ENCODE results near the gene RPL29. TPM values are rescaled to one million over a fixed set of nuclear protein-coding genes. Genes with fewer than 3 reads are reported as not detected.

The RPL29 gene
- total RNA-seq, 8 experiments from 2014 or later = 1,304 to 2,666 (median 2,366) TPM

DNA sequence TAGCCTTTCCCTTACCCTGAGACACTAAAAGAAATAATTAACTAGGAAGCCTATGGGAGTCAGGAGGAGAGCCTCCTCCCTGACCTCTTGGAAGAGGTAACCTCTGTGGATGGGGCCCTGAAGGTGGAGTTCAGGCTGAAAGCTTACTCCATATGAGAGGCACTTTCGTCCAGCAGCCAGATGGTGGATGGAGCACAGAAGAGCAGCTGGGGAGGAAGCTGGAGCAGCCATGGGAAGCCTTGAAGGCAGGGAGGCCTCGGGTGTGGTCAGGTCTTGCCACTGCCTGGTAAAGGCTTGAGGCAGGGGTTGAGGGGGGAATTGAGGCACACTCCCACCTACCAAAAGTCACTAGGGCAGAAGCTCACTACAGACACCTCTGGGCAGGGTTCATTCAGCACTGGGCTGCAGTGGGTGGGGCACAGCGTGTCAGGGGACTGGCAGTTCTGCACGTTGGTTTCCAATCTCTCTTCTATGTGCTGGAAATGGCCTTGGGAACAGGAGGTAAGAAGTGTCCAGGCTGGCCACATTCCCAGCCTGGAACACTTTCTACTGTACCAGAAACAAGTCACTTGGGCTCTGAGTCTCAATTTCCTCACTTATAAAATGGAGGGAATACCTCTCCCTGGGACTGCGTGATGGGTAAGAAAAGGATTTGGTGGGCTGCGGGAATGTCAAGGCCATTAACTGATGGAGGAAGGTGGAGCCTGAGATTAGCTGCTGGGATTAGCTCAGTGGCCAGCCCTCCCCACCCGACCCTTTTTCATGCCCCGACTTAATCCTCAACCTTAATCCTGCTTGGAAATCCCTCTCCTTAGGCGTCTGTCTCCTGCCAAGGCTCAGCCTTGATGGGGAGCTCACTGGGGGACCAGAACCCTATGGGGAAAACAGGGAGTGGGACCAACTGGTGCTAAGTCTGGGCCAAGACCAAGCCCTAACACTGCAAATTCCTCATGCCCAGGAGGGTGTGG is 33.8 kb downstream of the RPL29 start:
- Histone ChIP-seq H3K27ac (no peak overlapping the region), H3K4me3 (no peak overlapping the region), H3K4me1 (replicated peaks in 1 of 2) (peaks cover 35 to 36% of the 10 kb centered on the region in 2 donors)
- peak in 3 of 8 experiments; percentile 74 to 92 (median 80) for ATAC-seq (replicated peaks in 6 of 8)
- in situ Hi-C loops (cut with MboI; ENCODE audit: low pct_unique_long_range_greater_than_20kb in 2 of 9, low sequenced_read_pairs in 9 of 9, unreplicated experiment in 9 of 9) = no loop called here
- 0 to 100% (median 73%) methylated on average over 1 to 4 of the region's 9 CpGs; no CpG with 5 or more reads in 3 of the 10 experiments for WGBS, 10 experiments

DNA sequence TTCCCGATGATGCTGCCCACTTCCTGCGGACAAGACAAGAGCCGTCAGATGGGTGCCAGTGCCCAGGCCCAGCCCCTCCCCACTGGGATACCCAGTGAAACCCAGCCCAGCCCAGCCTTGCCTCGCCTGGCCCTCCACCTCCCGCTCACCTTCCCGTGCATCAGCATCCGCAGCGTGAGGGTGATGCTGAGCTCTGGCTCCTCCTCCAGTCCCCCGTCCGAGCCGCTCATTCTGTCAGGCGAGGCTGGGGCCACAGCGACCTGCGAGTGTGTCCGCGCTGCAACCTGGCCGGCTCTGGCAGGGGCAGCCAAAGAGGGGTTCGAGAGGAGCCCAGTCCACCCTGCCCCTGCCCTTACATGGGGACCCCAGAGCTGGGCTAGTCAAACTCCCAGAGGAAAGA is 34.7 kb downstream of the RPL29 start:
- H3K4me1 ChIP-seq (replicated peaks in 1 of 2) = peaks cover 31 to 32% of the 10 kb centered on the region in 2 donors
- no peak overlapping the region for H3K4me3 ChIP-seq
- in situ Hi-C loops (cut with MboI; ENCODE audit: low pct_unique_long_range_greater_than_20kb in 2 of 9, low sequenced_read_pairs in 9 of 9, unreplicated experiment in 9 of 9) = no loop called here
- no peak for ATAC-seq (replicated peaks in 6 of 8)
- H3K27ac ChIP-seq = no peak overlapping the region
- 60% methylated on average over 1 of the region's 18 CpGs; no CpG with 5 or more reads in 9 of the 10 experiments for WGBS, 10 experiments

DNA sequence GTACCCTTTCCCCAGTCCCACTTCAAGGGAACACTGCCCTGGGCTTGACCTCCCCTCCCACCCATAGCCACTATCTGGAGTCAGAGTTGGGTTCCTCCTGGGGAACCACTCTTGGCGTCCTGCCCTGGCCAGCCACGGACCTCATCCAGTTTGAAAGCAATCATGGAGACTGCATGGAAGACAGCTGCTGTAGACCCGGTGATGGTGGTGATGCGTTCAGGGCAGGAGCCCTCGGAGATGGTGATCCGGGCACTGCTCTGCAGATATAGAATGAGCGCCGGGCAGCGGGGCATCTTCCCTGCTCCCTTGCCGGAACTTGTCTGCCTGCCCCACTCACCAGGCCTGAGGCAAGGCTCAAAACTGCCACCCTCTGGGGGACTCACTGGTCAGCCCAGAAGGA is 35.3 kb downstream of the RPL29 start:
- in situ Hi-C loops (cut with MboI; ENCODE audit: low pct_unique_long_range_greater_than_20kb in 2 of 9, low sequenced_read_pairs in 9 of 9, unreplicated experiment in 9 of 9) = no loop called here
- H3K4me1 ChIP-seq (replicated peaks in 1 of 2) = peaks cover 24 to 28% of the 10 kb centered on the region in 2 donors
- H3K27ac ChIP-seq = no peak overlapping the region
- no peak overlapping the region for H3K4me3 ChIP-seq
- 91 to 100% (median 92%) methylated on average over 2 to 6 of the region's 10 CpGs; no CpG with 5 or more reads in 7 of the 10 experiments for WGBS, 10 experiments
- no peak for ATAC-seq (replicated peaks in 6 of 8)

DNA sequence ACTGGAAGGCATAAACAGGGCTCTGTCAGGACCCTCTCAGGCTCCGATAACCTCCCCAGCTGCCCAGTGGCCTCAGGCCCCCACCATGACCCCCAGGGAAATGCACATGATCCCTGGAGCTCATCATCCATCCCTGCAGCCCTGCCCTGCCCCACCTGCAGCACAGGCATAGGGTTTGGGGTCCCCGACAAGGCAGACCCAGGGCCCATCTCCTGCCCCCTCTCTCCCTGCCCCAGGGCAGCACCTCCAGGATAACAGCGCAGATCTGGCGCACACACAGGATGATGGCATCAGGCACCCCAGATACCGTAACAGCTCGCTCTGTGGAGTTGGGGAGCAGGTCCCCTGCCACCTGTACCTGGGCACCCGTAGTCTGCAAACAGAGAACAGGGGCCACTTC is 36.0 kb downstream of the RPL29 start:
- ATAC-seq (replicated peaks in 6 of 8) = no peak
- Histone ChIP-seq H3K27ac (no peak overlapping the region), H3K4me1 (replicated peaks in 1 of 2) (peaks cover 17 to 20% of the 10 kb centered on the region in 2 donors), H3K4me3 (no peak overlapping the region)
- WGBS, 10 experiments = 80 to 90% methylated on average over 2 of the region's 7 CpGs; no CpG with 5 or more reads in 8 of the 10 experiments
- in situ Hi-C loops (cut with MboI; ENCODE audit: low pct_unique_long_range_greater_than_20kb in 2 of 9, low sequenced_read_pairs in 9 of 9, unreplicated experiment in 9 of 9) = no loop called here

DNA sequence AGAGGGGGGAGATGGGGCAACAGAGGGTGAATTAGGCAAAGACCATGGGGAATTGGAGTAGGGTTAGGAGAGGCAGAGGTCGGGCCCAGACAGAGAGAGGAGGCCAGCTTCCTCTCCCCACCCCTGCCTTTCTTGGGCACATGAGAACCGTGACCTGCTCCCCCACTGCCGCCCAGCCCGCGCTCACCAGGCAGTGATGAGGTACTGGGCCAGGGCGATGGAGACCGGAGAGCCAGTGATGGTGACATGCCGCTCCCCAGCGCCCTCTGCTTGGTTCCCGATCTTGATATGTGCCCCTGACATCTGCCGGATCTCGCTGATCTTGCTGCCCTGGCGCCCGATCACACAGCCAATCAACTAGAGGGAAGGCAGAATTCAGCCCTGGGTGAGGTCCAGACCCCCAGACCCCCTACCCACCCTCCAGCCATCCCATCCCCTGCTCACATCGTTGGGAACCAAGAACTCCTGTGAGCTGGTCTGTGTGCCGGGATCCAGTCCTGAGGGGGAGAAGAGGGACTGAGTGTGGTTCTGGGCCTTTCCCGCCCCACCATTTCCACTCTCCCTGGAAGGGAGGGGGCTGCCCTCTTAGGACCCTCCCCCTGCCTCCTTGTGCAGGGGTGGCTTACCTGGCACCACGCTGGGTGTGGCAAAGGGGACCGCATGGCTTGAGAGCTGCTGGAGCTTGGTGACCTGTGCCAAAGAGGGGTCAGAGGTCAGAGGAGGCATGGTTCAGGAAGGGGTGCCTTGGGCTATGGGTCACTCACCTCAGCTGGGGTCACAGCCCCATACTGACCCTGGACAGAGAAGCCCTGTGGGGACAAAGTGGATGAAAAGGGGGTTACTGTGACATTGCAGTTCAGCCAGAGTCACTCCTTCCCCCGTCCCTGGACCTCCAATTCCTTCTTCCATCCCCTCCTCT is 36.8 kb downstream of the RPL29 start:
- in situ Hi-C loops (cut with MboI; ENCODE audit: low pct_unique_long_range_greater_than_20kb in 2 of 9, low sequenced_read_pairs in 9 of 9, unreplicated experiment in 9 of 9) = no loop called here
- H3K4me1 ChIP-seq (replicated peaks in 1 of 2) = peaks cover 9 to 13% of the 10 kb centered on the region in 2 donors
- no peak for ATAC-seq (replicated peaks in 6 of 8)
- WGBS, 10 experiments = 60 to 96% (median 92%) methylated on average over 1 to 5 of the region's 20 CpGs; no CpG with 5 or more reads in 6 of the 10 experiments
- H3K27ac ChIP-seq = no peak overlapping the region
- H3K4me3 ChIP-seq = no peak overlapping the region

DNA sequence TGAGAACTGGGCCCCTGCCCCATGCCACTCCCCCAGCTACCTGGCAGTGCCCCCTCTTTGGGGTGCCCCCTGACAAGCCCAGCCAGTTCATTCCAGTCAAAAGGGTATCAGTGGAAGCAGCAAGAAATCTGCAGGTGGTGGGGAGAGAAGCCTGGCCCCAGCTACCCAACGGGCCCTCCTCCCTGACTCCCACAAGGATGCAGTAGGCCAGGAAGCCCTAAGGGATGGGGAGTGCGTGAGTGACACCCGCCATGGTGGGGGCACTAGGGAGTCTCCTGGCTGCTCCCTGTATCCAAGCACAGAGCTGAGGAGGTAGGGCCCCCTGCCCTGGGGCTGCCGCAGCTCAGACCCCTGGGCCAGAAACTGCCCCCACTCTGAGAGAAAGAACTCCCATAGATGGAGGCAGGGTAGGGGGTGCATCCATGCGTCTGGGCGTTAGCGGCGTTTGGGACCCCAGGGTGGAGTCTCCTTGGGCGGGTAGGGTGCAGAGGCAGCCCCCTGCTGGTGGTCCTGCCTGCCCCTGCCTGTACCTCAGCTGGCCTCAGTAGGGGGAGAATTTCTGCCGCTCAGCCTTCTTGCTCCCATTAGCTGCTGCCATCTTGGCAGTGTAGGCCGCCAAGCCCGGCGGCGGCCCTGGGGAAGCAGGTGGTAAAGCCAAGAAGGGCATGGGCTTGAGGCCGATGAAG is 38.0 kb downstream of the RPL29 start:
- ATAC-seq (replicated peaks in 6 of 8) = no peak
- no peak overlapping the region for H3K4me3 ChIP-seq
- H3K4me1 ChIP-seq (replicated peaks in 1 of 2) = peaks cover 3 to 8% of the 10 kb centered on the region in 2 donors
- WGBS, 10 experiments = 60 to 100% (median 90%) methylated on average over 1 to 4 of the region's 15 CpGs; no CpG with 5 or more reads in 6 of the 10 experiments
- in situ Hi-C loops (cut with MboI; ENCODE audit: low pct_unique_long_range_greater_than_20kb in 2 of 9, low sequenced_read_pairs in 9 of 9, unreplicated experiment in 9 of 9) = no loop called here
- no peak overlapping the region for H3K27ac ChIP-seq

DNA sequence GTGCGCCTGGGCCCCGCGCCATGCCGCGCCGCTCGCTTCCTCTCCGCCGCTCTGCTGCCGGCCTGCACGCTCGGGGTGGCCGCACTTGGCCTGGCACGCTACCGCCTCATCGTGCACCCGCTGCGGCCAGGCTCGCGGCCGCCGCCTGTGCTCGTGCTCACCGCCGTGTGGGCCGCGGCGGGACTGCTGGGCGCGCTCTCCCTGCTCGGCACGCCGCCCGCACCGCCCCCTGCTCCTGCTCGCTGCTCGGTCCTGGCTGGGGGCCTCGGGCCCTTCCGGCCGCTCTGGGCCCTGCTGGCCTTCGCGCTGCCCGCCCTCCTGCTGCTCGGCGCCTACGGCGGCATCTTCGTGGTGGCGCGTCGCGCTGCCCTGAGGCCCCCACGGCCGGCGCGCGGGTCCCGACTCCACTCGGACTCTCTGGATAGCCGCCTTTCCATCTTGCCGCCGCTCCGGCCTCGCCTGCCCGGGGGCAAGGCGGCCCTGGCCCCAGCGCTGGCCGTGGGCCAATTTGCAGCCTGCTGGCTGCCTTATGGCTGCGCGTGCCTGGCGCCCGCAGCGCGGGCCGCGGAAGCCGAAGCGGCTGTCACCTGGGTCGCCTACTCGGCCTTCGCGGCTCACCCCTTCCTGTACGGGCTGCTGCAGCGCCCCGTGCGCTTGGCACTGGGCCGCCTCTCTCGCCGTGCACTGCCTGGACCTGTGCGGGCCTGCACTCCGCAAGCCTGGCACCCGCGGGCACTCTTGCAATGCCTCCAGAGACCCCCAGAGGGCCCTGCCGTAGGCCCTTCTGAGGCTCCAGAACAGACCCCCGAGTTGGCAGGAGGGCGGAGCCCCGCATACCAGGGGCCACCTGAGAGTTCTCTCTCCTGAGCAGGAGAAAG is 39.6 kb downstream of the RPL29 start:
- Histone ChIP-seq H3K4me3 (peak overlapping the region in 1 of 5 donors; percentile 2), H3K4me1 (replicated peaks in 1 of 2) (peaks cover 3 to 8% of the 10 kb centered on the region in 2 donors), H3K27ac (no peak overlapping the region)
- in situ Hi-C loops (cut with MboI; ENCODE audit: low pct_unique_long_range_greater_than_20kb in 2 of 9, low sequenced_read_pairs in 9 of 9, unreplicated experiment in 9 of 9) = no loop called here
- ATAC-seq (replicated peaks in 6 of 8) = peak; percentile 61 to 93 (median 67)
- 11 to 23% methylated on average over 4 to 23 of the region's 97 CpGs; no CpG with 5 or more reads in 8 of the 10 experiments for WGBS, 10 experiments

DNA sequence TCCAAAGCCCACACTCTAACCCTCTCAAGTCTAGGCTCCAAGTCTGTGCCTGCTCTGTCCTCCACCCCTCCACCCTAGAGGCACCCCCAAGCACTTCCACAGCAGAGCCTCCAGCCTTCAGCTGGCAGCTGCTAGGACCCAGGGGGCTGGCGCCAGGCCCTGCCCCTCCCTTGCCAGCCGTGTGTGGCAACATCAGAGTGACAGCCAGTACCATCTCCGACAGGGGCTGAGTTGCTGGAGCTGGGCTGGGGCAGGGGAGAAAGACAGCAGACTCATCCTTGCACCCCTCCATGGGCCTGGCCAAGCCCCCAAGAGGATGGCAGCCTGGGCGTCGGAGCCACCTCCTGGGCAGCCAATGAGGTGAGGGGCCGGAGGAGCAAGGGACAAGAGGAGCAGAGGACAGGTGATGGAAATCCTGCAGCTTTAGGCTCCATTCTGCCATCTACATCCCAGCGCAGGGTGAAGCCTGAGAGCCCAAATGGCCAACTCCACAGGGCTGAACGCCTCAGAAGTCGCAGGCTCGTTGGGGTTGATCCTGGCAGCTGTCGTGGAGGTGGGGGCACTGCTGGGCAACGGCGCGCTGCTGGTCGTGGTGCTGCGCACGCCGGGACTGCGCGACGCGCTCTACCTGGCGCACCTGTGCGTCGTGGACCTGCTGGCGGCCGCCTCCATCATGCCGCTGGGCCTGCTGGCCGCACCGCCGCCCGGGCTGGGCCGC is 40.4 kb downstream of the RPL29 start, which contains the start of gene GPR62:
Gene GPR62 (plus strand): TSS at position 207 of the 718 bp plus-strand sequence. CDS start 272 bp downstream, at position 479.
- no peak within 1 kb of the TSS for H3K27ac ChIP-seq
- peak in 5 of 8 experiments; percentile 1 to 10 (median 3) for ATAC-seq (replicated peaks in 6 of 8)
- in situ Hi-C loops (cut with MboI; ENCODE audit: low pct_unique_long_range_greater_than_20kb in 2 of 9, low sequenced_read_pairs in 9 of 9, unreplicated experiment in 9 of 9) = no loop called here
- peak within 1 kb of the TSS in 1 of 5 donors; percentile 2 for H3K4me3 ChIP-seq
- 57 to 61% methylated on average over 5 to 7 of the region's 33 CpGs; no CpG with 5 or more reads in 8 of the 10 experiments for WGBS, 10 experiments
- peaks cover 4 to 8% of the 10 kb centered on the region in 2 donors for H3K4me1 ChIP-seq (replicated peaks in 1 of 2)

DNA sequence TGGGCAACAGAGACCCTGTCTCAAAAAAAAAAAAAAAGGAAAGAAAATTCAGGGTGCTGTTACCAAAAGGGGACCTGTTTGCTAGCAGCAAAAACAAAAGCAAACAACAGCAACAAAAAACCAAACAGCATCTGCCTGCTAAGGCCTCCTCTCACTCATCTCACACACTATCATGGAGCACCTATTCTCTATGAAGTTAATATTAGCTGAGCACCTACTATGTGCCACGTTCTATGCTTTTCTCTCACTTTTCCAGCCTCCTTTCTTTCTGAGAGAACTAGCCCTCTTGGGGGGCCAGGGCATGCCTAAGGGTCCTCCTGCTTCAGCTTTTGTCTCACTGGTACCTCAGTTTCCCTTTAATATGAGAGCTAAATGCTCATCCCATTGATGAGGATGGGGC is 41.0 kb downstream of the RPL29 start:
- Histone ChIP-seq H3K4me3 (no peak overlapping the region), H3K27ac (no peak overlapping the region), H3K4me1 (replicated peaks in 1 of 2) (peaks cover 8% of the 10 kb centered on the region in 2 donors)
- 57 to 71% methylated on average over 1 of the region's 1 CpG; no CpG with 5 or more reads in 8 of the 10 experiments for WGBS, 10 experiments
- in situ Hi-C loops (cut with MboI; ENCODE audit: low pct_unique_long_range_greater_than_20kb in 2 of 9, low sequenced_read_pairs in 9 of 9, unreplicated experiment in 9 of 9) = no loop called here
- ATAC-seq (replicated peaks in 6 of 8) = no peak

DNA sequence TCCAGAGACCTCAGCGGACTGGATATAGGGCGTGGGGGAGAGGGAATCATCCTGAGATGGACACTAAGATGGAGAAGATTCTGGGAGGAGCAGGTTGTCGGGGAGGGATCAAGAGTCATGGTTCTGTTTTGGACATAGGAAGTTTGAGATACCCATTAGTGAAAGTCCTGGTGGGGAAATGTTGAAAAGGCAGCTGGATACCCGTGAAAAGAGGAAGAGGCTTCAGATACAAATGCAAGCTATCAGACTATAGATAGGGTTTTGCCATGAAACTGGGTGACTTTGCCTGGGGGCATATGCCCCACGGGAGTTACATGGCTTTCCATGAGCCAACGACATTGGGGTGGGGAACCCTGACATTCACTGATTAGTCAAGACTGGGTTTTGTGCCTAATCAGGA is 41.6 kb downstream of the RPL29 start:
- ATAC-seq (replicated peaks in 6 of 8) = no peak
- no peak overlapping the region for H3K4me3 ChIP-seq
- peaks cover 8% of the 10 kb centered on the region in 2 donors for H3K4me1 ChIP-seq (replicated peaks in 1 of 2)
- H3K27ac ChIP-seq = no peak overlapping the region
- in situ Hi-C loops (cut with MboI; ENCODE audit: low pct_unique_long_range_greater_than_20kb in 2 of 9, low sequenced_read_pairs in 9 of 9, unreplicated experiment in 9 of 9) = no loop called here
- 50 to 100% (median 76%) methylated on average over 1 to 5 of the region's 6 CpGs for WGBS, 10 experiments

DNA sequence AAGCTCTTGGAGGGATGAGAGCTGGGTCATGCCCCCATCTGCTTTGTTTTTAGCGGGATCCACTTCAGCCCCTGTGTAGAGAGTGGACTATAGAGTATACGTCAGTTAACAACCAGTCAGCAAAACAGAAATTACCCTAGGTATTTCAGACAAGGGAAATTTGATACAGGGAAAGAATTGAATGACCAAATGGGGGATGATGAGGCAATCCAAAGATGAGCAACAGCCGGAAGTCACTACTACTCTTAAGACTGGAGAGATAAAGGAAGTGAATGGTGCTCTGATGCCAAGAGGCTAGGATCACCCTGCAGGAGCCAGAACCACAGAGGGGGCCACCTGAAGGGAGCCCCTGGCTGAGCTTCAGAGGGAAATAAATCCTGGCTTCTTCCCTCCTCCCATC is 42.2 kb downstream of the RPL29 start:
- peak in 2 of 8 experiments; percentile 4 to 30 for ATAC-seq (replicated peaks in 6 of 8)
- H3K27ac ChIP-seq = no peak overlapping the region

More for the DNA sequence above, 42.2 kb downstream of the RPL29 start:
- in situ Hi-C loops (cut with MboI; ENCODE audit: low pct_unique_long_range_greater_than_20kb in 2 of 9, low sequenced_read_pairs in 9 of 9, unreplicated experiment in 9 of 9) = no loop called here
- WGBS, 10 experiments = 50 to 83% (median 58%) methylated on average over 1 to 3 of the region's 3 CpGs; no CpG with 5 or more reads in 3 of the 10 experiments
- Histone ChIP-seq H3K4me1 (replicated peaks in 1 of 2) (peaks cover 8% of the 10 kb centered on the region in 2 donors), H3K4me3 (no peak overlapping the region)

All from motor neuron (in vitro differentiated cells).